MM.1S (cell line): ENCODE results near the gene NPEPL1.

Experiments
- DNase-seq: peaks from one replicate; pipeline ENCODE4 v3.0.0-alpha.2; 2015
- H2AFZ ChIP-seq: fragments of 300-600 bp; sonication (generic); 2 replicates; pipeline ENCODE4 v1.6.0; 2016; ENCODE audit warnings: antibody characterized with exemption, low read length
- H3F3A ChIP-seq: fragments of 300-600 bp; sonication (generic); 2 replicates; pipeline ENCODE4 v1.6.1; 2016; ENCODE audit warnings: mild to moderate bottlenecking, antibody characterized with exemption, low read length, moderate library complexity, mixed read lengths; ENCODE audit not compliant: insufficient read depth
- H3K27ac ChIP-seq: fragments of 300-600 bp; sonication (generic); 2 replicates; pipeline ENCODE4 v1.5.1; 2016; ENCODE audit warnings: mild to moderate bottlenecking, low read length
- H3K27me3 ChIP-seq: fragments of 300-600 bp; sonication (generic); replicated peaks from 2 replicates; pipeline ENCODE4 v1.6.0; 2016; ENCODE audit warnings: low read length; ENCODE audit not compliant: insufficient read depth
- H3K36me3 ChIP-seq: fragments of 300-600 bp; sonication (generic); replicated peaks from 2 replicates; pipeline ENCODE4 v1.6.1; 2016; ENCODE audit warnings: mild to moderate bottlenecking, low read length, mixed read lengths; ENCODE audit not compliant: insufficient read depth
- H3K4me1 ChIP-seq: fragments of 300-600 bp; sonication (generic); 2 replicates; pipeline ENCODE4 v1.6.1; 2016; ENCODE audit warnings: low read length, mixed read lengths
- H3K4me2 ChIP-seq: fragments of 300-600 bp; sonication (generic); 2 replicates; pipeline ENCODE4 v1.6.0; 2016; ENCODE audit warnings: low read depth, low read length
- H3K4me3 ChIP-seq: fragments of 300-600 bp; sonication (generic); 2 replicates; pipeline ENCODE4 v1.5.1; 2016; ENCODE audit warnings: low read length, mixed read lengths
- H3K79me2 ChIP-seq: fragments of 300-600 bp; sonication (generic); 2 replicates; pipeline ENCODE4 v1.6.1; 2016; ENCODE audit warnings: mixed run types, low read length, mixed read lengths
- H3K9ac ChIP-seq: fragments of 300-600 bp; sonication (generic); 2 replicates; pipeline ENCODE4 v1.6.1; 2016; ENCODE audit warnings: low read length, mixed read lengths
- H3K9me2 ChIP-seq: fragments of 300-600 bp; sonication (generic); replicated peaks from 2 replicates; pipeline ENCODE4 v1.6.1; 2016; ENCODE audit warnings: mild to moderate bottlenecking, low read length, mixed read lengths; ENCODE audit not compliant: insufficient read depth
- H3K9me3 ChIP-seq: fragments of 300-600 bp; sonication (generic); replicated peaks from 2 replicates; pipeline ENCODE4 v1.6.1; 2016; ENCODE audit warnings: mild to moderate bottlenecking, low read length, mixed read lengths; ENCODE audit not compliant: insufficient read depth
- H4K20me1 ChIP-seq: fragments of 300-600 bp; sonication (generic); 2 replicates; pipeline ENCODE4 v1.6.1; 2016; ENCODE audit warnings: mild to moderate bottlenecking, low read length, moderate library complexity, mixed read lengths; ENCODE audit not compliant: insufficient read depth
- EZH2 ChIP-seq: fragments of 300-600 bp; sonication (generic); optimal IDR thresholded peaks from 2 replicates; pipeline ENCODE3; 2017; ENCODE audit warnings: low read depth, mild to moderate bottlenecking, antibody characterized with exemption, low read length, mixed read lengths
- EZH2phosphoT487 ChIP-seq: fragments of 300-600 bp; sonication (generic); IDR thresholded peaks from 2 replicates; pipeline ENCODE4 v1.6.1; 2018; ENCODE audit warnings: antibody characterized with exemption, low read length
- TF ChIP-seq, protein P1 (sequence below): fragments of 300-600 bp; sonication (generic); IDR thresholded peaks from 2 replicates; pipeline ENCODE4 v1.5.1; 2016; ENCODE audit warnings: antibody characterized with exemption, low read length, mixed read lengths

Gene NPEPL1

GRCh38 chr20:58665606-58666005 is 27.0 kb upstream of the NPEPL1 start:
- Histone ChIP-seq H3K36me3 (peaks cover 3% of the 10 kb centered on the region; the same call in 1 of the 2 replicates), H3K79me2 (peaks cover 54% of the 10 kb centered on the region), H3K27ac (no peak overlapping the region), H4K20me1 (peaks cover 12% of the 10 kb centered on the region), H3K9me2 (no peaks in the 10 kb centered on the region), H3F3A (peaks cover 15% of the 10 kb centered on the region), H3K9me3 (no peaks in the 10 kb centered on the region), H3K27me3 (no peaks in the 10 kb centered on the region), H3K4me3 (no peak overlapping the region), H2AFZ (no peak overlapping the region), H3K9ac (no peak overlapping the region), H3K4me1 (peaks cover 17% of the 10 kb centered on the region), H3K4me2 (no peak overlapping the region)
- no peak for DNase-seq
- TF ChIP-seq EZH2 = no peak
- TF ChIP-seq, protein P1, sequence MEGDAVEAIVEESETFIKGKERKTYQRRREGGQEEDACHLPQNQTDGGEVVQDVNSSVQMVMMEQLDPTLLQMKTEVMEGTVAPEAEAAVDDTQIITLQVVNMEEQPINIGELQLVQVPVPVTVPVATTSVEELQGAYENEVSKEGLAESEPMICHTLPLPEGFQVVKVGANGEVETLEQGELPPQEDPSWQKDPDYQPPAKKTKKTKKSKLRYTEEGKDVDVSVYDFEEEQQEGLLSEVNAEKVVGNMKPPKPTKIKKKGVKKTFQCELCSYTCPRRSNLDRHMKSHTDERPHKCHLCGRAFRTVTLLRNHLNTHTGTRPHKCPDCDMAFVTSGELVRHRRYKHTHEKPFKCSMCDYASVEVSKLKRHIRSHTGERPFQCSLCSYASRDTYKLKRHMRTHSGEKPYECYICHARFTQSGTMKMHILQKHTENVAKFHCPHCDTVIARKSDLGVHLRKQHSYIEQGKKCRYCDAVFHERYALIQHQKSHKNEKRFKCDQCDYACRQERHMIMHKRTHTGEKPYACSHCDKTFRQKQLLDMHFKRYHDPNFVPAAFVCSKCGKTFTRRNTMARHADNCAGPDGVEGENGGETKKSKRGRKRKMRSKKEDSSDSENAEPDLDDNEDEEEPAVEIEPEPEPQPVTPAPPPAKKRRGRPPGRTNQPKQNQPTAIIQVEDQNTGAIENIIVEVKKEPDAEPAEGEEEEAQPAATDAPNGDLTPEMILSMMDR = no peak
- no peak for TF ChIP-seq EZH2phosphoT487

- Histone ChIP-seq H3K4me1 (peaks cover 17% of the 10 kb centered on the region), H4K20me1 (peaks cover 12% of the 10 kb centered on the region), H3K27ac (no peak overlapping the region), H3K4me2 (no peak overlapping the region), H3K9me2 (no peaks in the 10 kb centered on the region), H3K27me3 (no peaks in the 10 kb centered on the region), H3K36me3 (peaks cover 3% of the 10 kb centered on the region; the same call in 1 of the 2 replicates), H3K79me2 (peaks cover 44% of the 10 kb centered on the region), H2AFZ (no peak overlapping the region), H3K9me3 (no peaks in the 10 kb centered on the region), H3K4me3 (no peak overlapping the region), H3F3A (peaks cover 15% of the 10 kb centered on the region), H3K9ac (no peak overlapping the region)
- DNase-seq = no peak
- TF ChIP-seq, protein P1 = no peak
- TF ChIP-seq EZH2phosphoT487 = no peak
These were observed 25.9 kb upstream of the NPEPL1 start for GRCh38 chr20:58666702-58667101.

- H3K9me3 ChIP-seq = no peaks in the 10 kb centered on the region
- H2AFZ ChIP-seq = no peak overlapping the region
- peaks cover 15% of the 10 kb centered on the region for H3F3A ChIP-seq
- H3K4me1 ChIP-seq = peaks cover 17% of the 10 kb centered on the region
- no peak for DNase-seq
- no peaks in the 10 kb centered on the region for H3K9me2 ChIP-seq
- TF ChIP-seq EZH2phosphoT487 (no peak), EZH2 (no peak)
- TF ChIP-seq, protein P1 = no peak
- H3K9ac ChIP-seq = no peak overlapping the region
- H4K20me1 ChIP-seq = peaks cover 10% of the 10 kb centered on the region
- H3K79me2 ChIP-seq = peaks cover 36% of the 10 kb centered on the region
- peaks cover 3% of the 10 kb centered on the region; the same call in 1 of the 2 replicates for H3K36me3 ChIP-seq
- no peak overlapping the region for H3K4me3 ChIP-seq
- no peak overlapping the region for H3K27ac ChIP-seq
- H3K27me3 ChIP-seq = no peaks in the 10 kb centered on the region
- H3K4me2 ChIP-seq = no peak overlapping the region
These were observed 24.6 kb upstream of the NPEPL1 start for GRCh38 chr20:58667975-58668374.
